Liver (tissue), 9 donors: ENCODE results near the gene ANKFY1. TPM values are rescaled to one million over a fixed set of nuclear protein-coding genes. Genes with fewer than 3 reads are reported as not detected.

Experiments used
- DNase-seq: peaks from one replicate; pipeline ENCODE4 v3.0.0-alpha.2; 2017; ENCODE audit warnings: low spot score
- H3K27ac ChIP-seq, 2 donors: one replicate each; pipeline ENCODE4 v1.7.0; 2013; ENCODE audit warnings: inconsistent platforms in 2 of 2, low read length in 2 of 2, control low read depth in 1 of 2, low read depth in 1 of 2, mild to moderate bottlenecking in 1 of 2
- H3K27me3 ChIP-seq, 4 donors: one replicate each; pipeline versions ENCODE4 v1.6.1 to v1.7.0; 2013; ENCODE audit warnings: low read length in 3 of 4, inconsistent platforms in 1 of 4, mild to moderate bottlenecking in 1 of 4, moderate library complexity in 1 of 4; ENCODE audit not compliant: control insufficient read depth in 4 of 4, insufficient read depth in 4 of 4
- H3K36me3 ChIP-seq, 4 donors: one replicate each; pipeline versions ENCODE4 v1.6.1 to v1.7.0; 2013; ENCODE audit warnings: low read length in 3 of 4, mild to moderate bottlenecking in 3 of 4, low read depth in 1 of 4, moderate library complexity in 1 of 4; ENCODE audit not compliant: control insufficient read depth in 4 of 4, insufficient read depth in 3 of 4
- H3K4me1 ChIP-seq, 4 donors: one replicate each; pipeline versions ENCODE4 v1.6.1 to v1.7.0; 2013; ENCODE audit warnings: low read length in 3 of 4, mild to moderate bottlenecking in 3 of 4, moderate library complexity in 1 of 4; ENCODE audit not compliant: control insufficient read depth in 4 of 4, insufficient read depth in 4 of 4
- H3K4me3 ChIP-seq, 3 donors: one replicate each; pipeline versions ENCODE4 v1.6.1 to v1.7.0; 2013; ENCODE audit warnings: low read length in 3 of 3, control low read depth in 1 of 3, low read depth in 1 of 3, mild to moderate bottlenecking in 1 of 3
- H3K9ac ChIP-seq, 2 donors: one replicate each; pipeline ENCODE4 v1.7.0; 2013; ENCODE audit warnings: low read length in 2 of 2, mild to moderate bottlenecking in 2 of 2, moderate library complexity in 2 of 2, control low read depth in 1 of 2, low read depth in 1 of 2
- H3K9me3 ChIP-seq, 4 donors: one replicate each; pipeline versions ENCODE4 v1.6.1 to v1.7.0; 2013; ENCODE audit warnings: low read length in 3 of 4; ENCODE audit not compliant: control insufficient read depth in 4 of 4
- ATF3 ChIP-seq: IDR thresholded peaks from 2 replicates; pipeline ENCODE4 v1.6.1; 2016; ENCODE audit warnings: antibody characterized with exemption
- CTCF ChIP-seq: fragments of 150-350 bp; IDR thresholded peaks from 2 replicates; pipeline ENCODE4 v1.5.1; 2017; ENCODE audit warnings: improper control_type of control experiment, low read depth, low read length; ENCODE audit not compliant: missing input control
- EGR1 ChIP-seq, 2 donors: IDR thresholded peaks; 2 replicates each; pipeline ENCODE4 v1.6.1; 2016 to 2018; ENCODE audit warnings: antibody characterized with exemption in 2 of 2, low read depth in 2 of 2
- FOXA1 ChIP-seq: IDR thresholded peaks from 2 replicates; pipeline ENCODE4 v1.6.1; 2016; ENCODE audit warnings: antibody characterized with exemption
- FOXA2 ChIP-seq: IDR thresholded peaks from 2 replicates; pipeline ENCODE4 v1.6.1; 2016; ENCODE audit warnings: antibody characterized with exemption
- GABPA ChIP-seq, 2 donors: IDR thresholded peaks in 1 of 2; conservative IDR thresholded peaks in 1 of 2; 2 replicates each; pipeline ENCODE4 v1.6.1; 2016; ENCODE audit warnings: antibody characterized with exemption in 2 of 2, mild to moderate bottlenecking in 1 of 2, moderate library complexity in 1 of 2
- HNF4A ChIP-seq, 2 donors: conservative IDR thresholded peaks; 2 replicates each; pipeline ENCODE4 v1.6.1; 2016; ENCODE audit warnings: antibody characterized with exemption in 2 of 2, mild to moderate bottlenecking in 2 of 2
- HNF4G ChIP-seq: IDR thresholded peaks from 2 replicates; pipeline ENCODE4 v1.6.1; 2016; ENCODE audit warnings: antibody characterized with exemption
- JUND ChIP-seq, 2 donors: IDR thresholded peaks; 2 replicates each; pipeline ENCODE4 v1.6.1; 2016; ENCODE audit warnings: antibody characterized with exemption in 2 of 2
- MAX ChIP-seq: IDR thresholded peaks from 2 replicates; pipeline ENCODE4 v1.6.1; 2016; ENCODE audit warnings: antibody characterized with exemption
- NR2F2 ChIP-seq: IDR thresholded peaks from 2 replicates; pipeline ENCODE4 v1.6.1; 2016; ENCODE audit warnings: antibody characterized with exemption
- RAD21 ChIP-seq, 2 donors: IDR thresholded peaks; 2 replicates each; pipeline ENCODE4 v1.6.1; 2016; ENCODE audit warnings: antibody characterized with exemption in 2 of 2, mild to moderate bottlenecking in 2 of 2
- REST ChIP-seq: IDR thresholded peaks from 2 replicates; pipeline ENCODE4 v1.6.1; 2016; ENCODE audit warnings: antibody characterized with exemption, mild to moderate bottlenecking
- RXRA ChIP-seq, 2 donors: IDR thresholded peaks; 2 replicates each; pipeline ENCODE4 v1.6.1; 2017 to 2018; ENCODE audit warnings: antibody characterized with exemption in 2 of 2, mild to moderate bottlenecking in 1 of 2
- SP1 ChIP-seq: IDR thresholded peaks from 2 replicates; pipeline ENCODE4 v1.6.1; 2018; ENCODE audit warnings: antibody characterized with exemption, mild to moderate bottlenecking
- TAF1 ChIP-seq: conservative IDR thresholded peaks from 2 replicates; pipeline ENCODE4 v1.6.1; 2016; ENCODE audit warnings: antibody characterized with exemption, mild to moderate bottlenecking
- YY1 ChIP-seq: IDR thresholded peaks from 2 replicates; pipeline ENCODE4 v1.6.1; 2016; ENCODE audit warnings: antibody characterized with exemption, mild to moderate bottlenecking
- ZBTB33 ChIP-seq: IDR thresholded peaks from 2 replicates; pipeline ENCODE4 v1.6.1; 2016; ENCODE audit warnings: antibody characterized with exemption
- WGBS: extraction: QIAGEN DNeasy Blood & Tissue Kit; methylation state at CpG from one replicate; pipeline ENCODE4 v1.1.7; 2013; 5-methylcytosine and 5-hydroxymethylcytosine counted together
- polyA plus RNA-seq, 2 donors: library from polyadenylated mRNA; stranded (reverse) in 1 of 2; unstranded in 1 of 2; fragments of 200-250 nt in 1 of 2; fragments of >200 nt in 1 of 2; fragmentation: Nextera tagmentation in 1 of 2; extraction: Ambion mirVana in 1 of 2; gene quantifications; one replicate each; pipeline versions ENCODE4 v1.2.1 to v1.2.3, GENCODE V29; 2013 to 2015
- total RNA-seq, 2 donors: library from RNA; depleted of rRNA; stranded (reverse); fragments of >200 nt; gene quantifications; one replicate each; pipeline ENCODE4 v1.2.3, GENCODE V29; 2014
- donor health status: healthy.
- donor health status: healthy.
- donor health status: healthy.
- donor health status: healthy.
- donor health status: healthy.

The ANKFY1 gene
- total and polyA plus RNA-seq, 4 donors = 6.8 to 38.6 (median 21.9) TPM

- no peak overlapping the region for H3K9ac ChIP-seq
- H3K4me1 ChIP-seq = peaks cover 0 to 4% (median 0%) of the 10 kb centered on the region in 4 donors
- no peak for TF ChIP-seq GABPA (IDR thresholded peaks at IDR 0.05 in 1 of 2, conservative IDR thresholded peaks at IDR 0.05 in 1 of 2)
- TF ChIP-seq ATF3 = no peak
- TF ChIP-seq YY1 = no peak
- no peak for TF ChIP-seq REST
- no peak for TF ChIP-seq RAD21 (IDR thresholded peaks at IDR 0.05)
- TF ChIP-seq CTCF = no peak
- no peak for TF ChIP-seq FOXA1
- no peak for TF ChIP-seq HNF4A (conservative IDR thresholded peaks at IDR 0.05)
- TF ChIP-seq ZBTB33 = no peak
- no peak for TF ChIP-seq NR2F2
- TF ChIP-seq MAX = no peak
- no peak for TF ChIP-seq RXRA (IDR thresholded peaks at IDR 0.05)
- no peak for TF ChIP-seq HNF4G
- H3K4me3 ChIP-seq = no peak overlapping the region
- no peaks in the 10 kb centered on the region for H3K27me3 ChIP-seq
- DNase-seq = no peak
- no peak overlapping the region for H3K27ac ChIP-seq
- peaks cover 0 to 59% (median 18%) of the 10 kb centered on the region in 4 donors for H3K36me3 ChIP-seq
- H3K9me3 ChIP-seq = no peaks in the 10 kb centered on the region
- 78% methylated on average over 3 of the region's 3 CpGs for whole genome bisulfite sequencing
Observed at GRCh38 chr17:4152471-4152870, 111.3 kb downstream of the ANKFY1 start.

- H3K27ac ChIP-seq = no peak overlapping the region
- peaks cover 0 to 4% (median under 1%) of the 10 kb centered on the region in 4 donors for H3K4me1 ChIP-seq
- no peaks in the 10 kb centered on the region for H3K27me3 ChIP-seq
- peaks cover 0 to 36% (median 10%) of the 10 kb centered on the region in 4 donors for H3K36me3 ChIP-seq
- H3K9me3 ChIP-seq = no peaks in the 10 kb centered on the region
- 89% methylated on average over 6 of the region's 6 CpGs for WGBS
- DNase-seq = no peak
- no peak overlapping the region for H3K9ac ChIP-seq
- no peak overlapping the region for H3K4me3 ChIP-seq
- TF ChIP-seq REST (no peak), ATF3 (no peak), FOXA2 (no peak), GABPA (IDR thresholded peaks at IDR 0.05 in 1 of 2, conservative IDR thresholded peaks at IDR 0.05 in 1 of 2) (no peak), HNF4A (conservative IDR thresholded peaks at IDR 0.05) (no peak), RAD21 (IDR thresholded peaks at IDR 0.05) (no peak), TAF1 (no peak), RXRA (IDR thresholded peaks at IDR 0.05) (no peak), NR2F2 (no peak), HNF4G (no peak), MAX (no peak), YY1 (no peak), EGR1 (IDR thresholded peaks at IDR 0.05; ENCODE audit: low read depth in 2 of 2) (no peak), FOXA1 (no peak), SP1 (no peak), JUND (IDR thresholded peaks at IDR 0.05) (no peak)
Observed at GRCh38 chr17:4150096-4150495, 113.7 kb downstream of the ANKFY1 start.
